Body of pancreas (tissue), 4 donors: ENCODE data around the gene MED14.

ENCODE experiments used
- POLR2A ChIP-seq, 3 donors: fragments of 450-650 bp; IDR thresholded peaks; one replicate each; pipeline ENCODE4 v1.6.1; 2016; ENCODE audit warnings: antibody characterized with exemption in 3 of 3, mild to moderate bottlenecking in 2 of 3
- TF ChIP-seq, protein P1 (sequence below), 7 experiments: fragments of 450-650 bp in 4 of 7; fragments of 200-600 bp in 3 of 7; sonication (generic) in 3 of 7; IDR thresholded peaks; one replicate each; pipeline ENCODE4 v1.5.1; 2016 to 2019; ENCODE audit warnings: antibody characterized with exemption in 7 of 7

DNA sequence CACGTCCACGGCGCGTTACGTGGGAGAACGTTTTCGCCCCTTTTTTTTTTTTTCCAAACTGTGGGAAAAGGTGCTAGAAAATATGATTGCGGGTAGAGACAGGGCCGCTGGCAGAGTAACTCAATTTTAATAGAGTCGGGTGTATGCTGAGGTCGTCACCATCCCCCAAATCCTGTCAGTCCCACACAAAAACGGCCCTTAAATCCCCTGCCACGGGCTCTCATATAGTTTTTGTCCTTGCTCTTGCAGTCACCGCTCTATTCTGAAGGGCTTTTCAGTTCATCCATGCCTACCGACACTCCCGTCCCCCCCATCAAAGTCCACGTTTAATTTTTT lies 796 bp upstream of the MED14 start:
- TF ChIP-seq, protein P1, sequence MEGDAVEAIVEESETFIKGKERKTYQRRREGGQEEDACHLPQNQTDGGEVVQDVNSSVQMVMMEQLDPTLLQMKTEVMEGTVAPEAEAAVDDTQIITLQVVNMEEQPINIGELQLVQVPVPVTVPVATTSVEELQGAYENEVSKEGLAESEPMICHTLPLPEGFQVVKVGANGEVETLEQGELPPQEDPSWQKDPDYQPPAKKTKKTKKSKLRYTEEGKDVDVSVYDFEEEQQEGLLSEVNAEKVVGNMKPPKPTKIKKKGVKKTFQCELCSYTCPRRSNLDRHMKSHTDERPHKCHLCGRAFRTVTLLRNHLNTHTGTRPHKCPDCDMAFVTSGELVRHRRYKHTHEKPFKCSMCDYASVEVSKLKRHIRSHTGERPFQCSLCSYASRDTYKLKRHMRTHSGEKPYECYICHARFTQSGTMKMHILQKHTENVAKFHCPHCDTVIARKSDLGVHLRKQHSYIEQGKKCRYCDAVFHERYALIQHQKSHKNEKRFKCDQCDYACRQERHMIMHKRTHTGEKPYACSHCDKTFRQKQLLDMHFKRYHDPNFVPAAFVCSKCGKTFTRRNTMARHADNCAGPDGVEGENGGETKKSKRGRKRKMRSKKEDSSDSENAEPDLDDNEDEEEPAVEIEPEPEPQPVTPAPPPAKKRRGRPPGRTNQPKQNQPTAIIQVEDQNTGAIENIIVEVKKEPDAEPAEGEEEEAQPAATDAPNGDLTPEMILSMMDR (IDR thresholded peaks at IDR 0.05), result no peak
- no peak for TF ChIP-seq POLR2A (IDR thresholded peaks at IDR 0.05)
